Femur (tissue), 1 donor: ENCODE data around the gene PRKAB2.
"Not testable (repeated sequence)": the region's sequence is repeated elsewhere in the genome, so short reads cannot be mapped to it uniquely, and the experiment has no call there.

ENCODE experiments used
- DNase-seq: peaks from one replicate; pipeline ENCODE4 v3.0.0-alpha.2; 2017

PRKAB2 gene

GRCh38 chr1:147172168-147173016, at the start of gene PRKAB2:
Gene PRKAB2 (minus strand): TSS chr1:147172470. CDS start chr1:147172144, 326 bp downstream.
- DNase-seq = peak; percentile 98

GRCh38 chr1:147218606-147219005, 46.3 kb upstream of the PRKAB2 start:
- DNase-seq = no peak

- no peak for DNase-seq
Measured at GRCh38 chr1:147217141-147217540, 44.9 kb upstream of the PRKAB2 start.

GRCh38 chr1:147216124-147216523, 43.9 kb upstream of the PRKAB2 start:
- no peak for DNase-seq

- DNase-seq = no peak
Measured at GRCh38 chr1:147215540-147215916, 43.3 kb upstream of the PRKAB2 start.

GRCh38 chr1:147214842-147215539, 42.7 kb upstream of the PRKAB2 start:
- DNase-seq = no peak

- no peak for DNase-seq
Measured at GRCh38 chr1:147214325-147214724, 42.1 kb upstream of the PRKAB2 start.

- DNase-seq = no peak
Measured at GRCh38 chr1:147213271-147213670, 41.0 kb upstream of the PRKAB2 start.

GRCh38 chr1:147211577-147211976, 39.3 kb upstream of the PRKAB2 start:
- DNase-seq = no peak

GRCh38 chr1:147210987-147211386, 38.7 kb upstream of the PRKAB2 start:
- no peak for DNase-seq

- no peak for DNase-seq
Measured at GRCh38 chr1:147209825-147210821, 37.9 kb upstream of the PRKAB2 start.

- DNase-seq = no peak
Measured at GRCh38 chr1:147208619-147209018, 36.3 kb upstream of the PRKAB2 start.

GRCh38 chr1:147207192-147207591, 34.9 kb upstream of the PRKAB2 start:
- no peak for DNase-seq

- DNase-seq = no peak
Measured at GRCh38 chr1:147204080-147204479, 31.8 kb upstream of the PRKAB2 start.

GRCh38 chr1:147202576-147202975, 30.3 kb upstream of the PRKAB2 start:
- no peak for DNase-seq

GRCh38 chr1:147201786-147202185, 29.5 kb upstream of the PRKAB2 start:
- no peak for DNase-seq

GRCh38 chr1:147201276-147201675, 29.0 kb upstream of the PRKAB2 start:
- no peak for DNase-seq

- not testable (repeated sequence) for DNase-seq
Measured at GRCh38 chr1:147197324-147197723, 25.1 kb upstream of the PRKAB2 start.

GRCh38 chr1:147189514-147189913, 17.2 kb upstream of the PRKAB2 start:
- no peak for DNase-seq

GRCh38 chr1:147185432-147185831, 13.2 kb upstream of the PRKAB2 start:
- DNase-seq = no peak

GRCh38 chr1:147177611-147178380, 5.5 kb upstream of the PRKAB2 start:
- DNase-seq = no peak
